NCI-H1694 treated with DMSO at 0.1 percent for 48 hours (cell line): ENCODE results near the gene ADRA2B.

Experiments used
- DNase-seq: peaks from one replicate; lab custom pipeline; 2025; lab: John Stamatoyannopoulos, UW

The ADRA2B gene

DNA sequence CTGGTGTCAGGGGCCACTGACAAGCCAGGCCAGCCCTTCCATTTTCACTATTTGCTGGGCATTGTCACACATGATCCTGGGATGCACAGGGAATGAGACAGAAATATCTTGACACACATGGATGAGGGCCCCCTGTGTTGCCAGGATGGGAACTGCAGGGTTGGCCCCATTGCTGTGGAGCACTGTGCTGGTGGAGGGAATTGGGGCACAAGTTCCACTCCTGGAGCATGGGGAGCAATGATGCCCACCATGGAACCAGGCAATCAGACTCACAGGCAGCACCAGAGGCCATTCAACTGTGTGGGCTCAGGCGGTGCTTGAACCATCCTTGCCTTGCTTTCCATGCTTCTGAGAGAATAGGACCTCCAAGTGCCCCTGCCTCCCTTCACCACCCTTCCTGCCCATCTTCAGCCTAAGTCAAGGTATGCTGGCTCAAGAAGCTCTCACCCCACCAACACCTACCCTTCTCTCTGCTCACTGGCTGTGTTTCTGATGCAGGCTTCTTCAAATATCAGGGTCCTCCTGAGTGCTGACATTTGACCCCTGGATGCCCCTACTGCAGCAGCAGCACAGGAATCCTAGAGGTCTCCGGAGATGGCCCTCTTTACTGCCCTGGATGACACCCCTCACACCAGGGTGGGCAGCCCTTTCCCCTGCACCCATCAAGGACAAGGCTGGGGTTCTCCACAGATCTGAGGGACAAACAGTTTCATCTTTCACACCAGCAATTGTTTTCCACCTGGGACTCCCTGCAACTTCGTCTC is 11.0 kb downstream of the ADRA2B start:
- DNase-seq = no peak

DNA sequence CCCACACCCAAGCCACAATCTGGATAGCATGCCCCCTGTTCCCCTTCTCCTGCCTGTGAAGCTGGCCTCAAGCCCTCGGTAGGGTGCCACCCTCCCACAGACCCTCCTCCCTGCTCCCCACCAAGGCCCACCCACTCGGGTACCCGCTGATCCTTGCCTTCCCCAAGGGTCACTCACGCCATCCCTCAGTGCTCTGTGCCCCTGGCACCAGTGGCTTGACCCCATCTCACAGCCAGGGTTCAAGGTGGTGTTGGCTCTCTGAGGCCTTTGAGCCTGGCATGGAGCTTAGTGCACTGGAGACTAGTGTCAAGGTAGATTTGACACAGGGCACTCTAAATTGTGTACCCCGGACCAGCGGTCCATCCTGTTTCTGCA is 11.9 kb downstream of the ADRA2B start:
- no peak for DNase-seq

DNA sequence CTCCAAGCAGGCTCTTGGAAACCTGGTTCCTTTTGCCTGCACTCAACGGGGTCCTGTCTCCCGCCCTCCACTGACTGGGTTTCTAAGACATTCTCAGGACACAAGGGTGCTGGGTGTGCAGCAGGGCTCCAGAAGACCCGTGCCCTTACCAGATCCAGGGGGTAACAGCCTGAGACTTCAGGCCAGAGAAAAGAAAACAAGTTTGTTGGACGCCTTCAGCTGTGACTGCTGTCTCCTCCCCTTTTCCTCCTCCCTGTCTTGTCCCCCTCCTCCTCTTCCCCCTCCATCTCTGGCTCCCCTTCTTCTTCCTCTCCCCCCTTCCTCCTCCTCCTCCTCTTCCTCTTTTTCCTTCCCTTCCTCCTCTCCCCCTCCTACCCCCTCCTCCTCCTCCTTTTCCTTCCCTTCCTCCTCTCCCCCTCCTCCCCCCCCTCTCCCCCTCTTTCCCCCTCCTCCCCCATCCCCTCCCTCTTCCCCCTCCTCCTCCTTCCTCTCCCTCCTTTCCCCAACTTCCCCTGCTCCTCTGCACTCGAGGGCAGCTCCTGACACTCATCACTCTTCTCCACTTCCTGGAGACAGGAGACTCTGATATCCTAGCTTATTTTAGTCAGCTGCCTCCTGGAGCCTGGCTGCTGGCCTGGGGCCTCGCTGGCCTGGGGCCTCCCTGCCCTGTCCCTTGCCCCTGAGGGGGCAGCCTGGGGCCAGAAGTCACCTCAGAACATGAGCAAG is 12.4 kb downstream of the ADRA2B start:
- no peak for DNase-seq

DNA sequence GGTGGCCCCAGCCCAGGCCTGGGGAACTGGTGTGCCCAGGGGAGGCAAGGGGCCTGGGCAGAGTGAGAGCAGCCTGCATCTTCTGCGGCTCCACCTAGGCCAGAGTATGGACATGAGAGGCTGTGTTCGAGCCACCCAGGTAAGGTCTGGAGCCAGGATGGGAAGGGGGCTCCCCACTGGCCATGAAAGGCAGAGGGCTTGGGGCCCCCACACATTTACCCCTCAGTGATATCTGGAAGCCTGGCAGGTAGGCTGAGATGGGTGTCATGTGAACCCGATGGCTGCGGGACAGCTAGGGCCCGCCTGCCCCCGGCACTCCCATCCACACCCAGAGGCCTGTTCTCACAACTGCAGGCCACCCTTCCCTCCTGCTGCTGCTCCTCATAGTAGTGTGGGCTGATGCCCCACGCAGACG is 13.2 kb downstream of the ADRA2B start:
- no peak for DNase-seq

DNA sequence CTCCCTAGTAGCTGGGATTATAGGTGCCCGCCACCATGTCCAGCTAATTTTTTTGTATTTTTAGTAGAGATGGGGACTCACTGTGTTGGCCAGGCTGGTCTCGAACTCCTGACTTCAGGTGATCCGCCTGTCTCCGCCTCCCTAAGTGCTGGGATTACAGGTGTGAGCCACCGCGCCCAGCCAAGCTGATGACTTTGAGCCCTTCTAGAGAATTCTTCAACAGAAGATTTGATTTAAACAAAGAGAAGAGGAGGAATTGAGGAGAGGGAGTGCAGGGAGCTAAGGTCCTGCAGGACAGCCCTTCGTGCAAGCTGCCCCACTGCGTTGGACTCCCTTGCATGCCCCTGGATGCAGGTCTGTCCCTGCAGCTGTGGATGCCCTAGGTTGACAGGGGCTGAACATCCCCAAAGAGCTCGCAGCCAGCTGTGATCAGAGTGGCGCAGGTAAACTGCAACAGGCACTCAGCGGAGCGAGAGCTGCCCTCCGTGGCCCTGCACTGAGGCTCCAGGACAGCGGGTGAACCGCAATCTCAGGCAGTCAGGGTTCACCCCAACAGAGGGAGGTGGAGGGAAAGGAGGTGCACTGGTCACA is 13.7 kb downstream of the ADRA2B start:
- DNase-seq = no peak

DNA sequence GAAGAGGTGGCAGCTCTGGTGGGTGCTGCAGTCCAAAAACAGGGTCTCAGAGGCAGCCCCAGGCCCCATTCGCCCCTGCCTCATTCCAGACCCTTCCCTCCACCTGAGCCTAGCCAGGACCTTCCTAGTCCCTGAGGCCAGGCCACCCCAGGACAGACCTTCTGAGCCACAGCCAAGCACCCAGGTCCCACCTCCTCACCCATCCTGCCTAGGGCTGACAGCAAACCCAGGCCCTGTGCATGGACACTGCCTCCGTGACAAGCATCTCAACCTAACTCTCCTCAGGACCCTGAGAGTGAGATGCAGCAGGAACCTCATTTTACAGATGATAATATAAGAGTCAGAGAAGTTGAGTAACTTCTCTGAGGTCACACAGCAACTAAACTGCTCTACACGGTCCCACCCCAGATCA is 15.5 kb downstream of the ADRA2B start:
- no peak for DNase-seq

DNA sequence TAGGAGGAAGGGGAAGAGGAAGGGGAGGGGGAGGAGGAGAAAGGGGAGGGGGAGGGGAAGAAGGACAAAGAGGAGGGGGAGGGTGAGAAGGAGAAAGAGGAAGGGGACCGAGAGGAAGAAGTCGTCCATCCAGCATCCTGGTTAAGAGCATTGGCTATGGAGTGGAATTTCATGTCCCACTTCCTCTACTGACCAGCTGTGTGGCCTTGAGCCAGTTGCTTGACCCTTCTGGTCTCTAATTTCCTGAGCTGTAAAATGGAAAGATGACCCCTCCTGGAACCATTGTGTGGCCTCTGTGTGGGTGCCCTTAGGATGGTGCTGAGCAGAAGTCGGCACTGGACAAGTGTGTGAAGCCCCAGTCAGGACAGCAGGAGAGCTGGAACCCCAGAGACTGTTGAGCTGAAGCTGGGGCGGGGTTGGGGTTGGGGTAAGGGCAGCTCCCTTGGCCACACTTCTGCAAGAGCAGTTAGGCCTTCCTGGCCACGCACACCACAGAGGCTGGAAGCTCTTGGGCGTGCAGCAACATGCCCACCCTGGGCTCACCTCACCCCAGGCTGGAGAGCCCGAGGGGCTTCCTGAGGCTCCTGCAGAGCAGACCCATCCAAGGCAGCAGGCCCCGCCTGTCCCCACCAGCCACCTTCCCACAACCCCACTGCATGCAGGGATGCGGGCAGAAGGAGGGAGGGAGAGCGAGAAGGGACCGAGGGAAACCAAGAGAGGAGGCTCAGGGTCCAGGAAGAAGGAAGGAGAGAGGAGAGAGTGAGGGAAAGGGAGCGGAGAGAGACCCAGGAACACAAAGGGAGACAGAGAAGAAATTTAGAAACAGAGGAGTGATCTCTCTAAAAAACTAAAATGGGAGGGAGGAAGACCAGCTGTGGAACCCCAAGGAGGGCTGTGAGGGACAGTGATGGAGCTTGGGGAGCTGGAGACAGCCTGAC is 16.2 kb downstream of the ADRA2B start:
- no peak for DNase-seq

DNA sequence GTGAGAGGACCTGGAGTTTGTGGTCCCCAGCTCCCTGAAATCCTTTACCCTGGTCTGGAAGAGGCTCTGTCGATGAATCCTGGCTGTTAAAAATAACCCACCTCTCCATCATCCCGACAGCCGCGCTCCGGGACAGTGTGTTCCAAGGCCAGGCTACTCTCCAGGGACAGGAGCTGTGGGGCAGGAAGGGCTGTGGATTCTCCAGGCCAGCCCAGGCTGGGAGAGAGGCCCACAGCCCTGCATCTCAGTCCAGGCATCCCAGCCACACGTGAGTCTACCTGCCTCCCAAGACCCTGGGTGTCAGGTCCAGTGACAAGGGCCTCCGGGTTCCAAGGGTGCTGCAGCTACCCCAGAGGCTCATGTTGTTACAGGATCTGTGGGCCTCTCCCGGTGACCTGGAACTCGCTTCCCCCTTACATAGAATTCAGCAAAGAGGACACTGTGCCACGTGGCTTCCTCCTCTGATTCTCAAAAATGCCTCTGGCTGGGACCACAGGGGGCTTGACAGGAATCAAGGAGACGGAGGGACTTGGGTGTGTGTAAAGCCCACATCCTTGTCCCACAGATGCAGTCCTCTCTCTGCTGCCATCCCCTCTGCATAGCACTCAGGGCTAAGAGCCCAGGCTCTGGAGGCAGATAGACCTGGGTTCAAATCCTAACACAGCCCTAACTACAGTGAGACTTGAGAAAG is 17.3 kb downstream of the ADRA2B start:
- DNase-seq = no peak

DNA sequence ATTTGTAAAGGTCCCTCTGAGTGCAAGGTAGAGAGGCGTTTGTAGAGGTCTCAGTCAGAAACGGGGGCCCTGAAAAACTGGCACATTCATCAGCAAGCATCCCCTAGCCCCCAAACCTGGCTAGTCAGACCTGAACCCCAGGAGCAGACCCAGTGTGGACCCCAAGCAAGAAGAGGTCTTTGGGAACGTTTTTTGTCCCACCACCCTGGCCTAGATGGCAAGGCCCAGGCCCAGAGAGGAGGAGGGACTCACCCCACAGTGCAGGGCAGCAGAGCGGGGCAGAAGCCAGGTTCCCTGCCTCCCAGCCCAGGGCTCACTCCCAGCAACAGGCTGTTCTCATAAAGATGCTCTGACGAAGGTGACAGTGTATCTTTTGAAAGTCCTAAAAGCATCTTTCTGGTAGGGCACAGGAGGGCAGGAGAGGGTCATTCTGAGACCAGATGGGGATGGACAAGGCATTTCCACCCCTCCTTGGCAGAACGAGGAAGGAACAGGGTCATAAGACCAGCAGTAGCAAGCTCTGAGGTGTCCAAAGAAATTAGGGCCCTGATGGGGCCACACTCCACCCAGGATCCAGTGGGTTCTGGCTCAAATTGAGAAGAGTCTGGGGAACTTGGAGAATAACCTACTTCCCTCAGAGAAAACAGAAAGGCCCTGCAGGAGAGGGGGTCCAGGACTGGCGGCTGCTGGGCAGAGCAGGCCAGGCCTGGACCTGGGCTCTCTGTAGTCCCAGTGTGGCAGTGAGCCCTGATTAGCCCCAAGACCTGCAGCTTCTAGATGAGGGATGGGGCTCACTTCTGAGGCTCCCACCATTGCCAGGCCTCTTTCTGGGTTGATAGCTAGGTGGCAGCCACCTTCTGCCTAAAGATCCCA is 18.2 kb downstream of the ADRA2B start:
- no peak for DNase-seq

DNA sequence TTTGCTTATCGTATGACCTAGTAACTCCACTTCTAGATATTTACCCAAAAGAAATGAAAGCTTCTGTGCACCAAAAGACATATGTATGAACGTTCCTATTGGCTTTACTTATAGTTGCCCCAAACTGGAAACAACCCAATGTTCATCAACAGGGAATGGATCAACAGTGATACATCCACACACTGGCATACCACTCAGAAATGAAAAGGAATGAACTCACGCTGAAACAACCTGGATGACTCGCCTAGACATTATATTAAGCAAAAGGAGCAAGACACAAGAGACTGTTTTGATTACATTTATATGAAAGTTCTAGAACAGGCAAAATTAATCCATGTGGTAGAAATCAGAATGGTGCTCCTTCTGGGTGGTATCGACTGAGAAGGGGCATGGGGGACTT is 18.9 kb downstream of the ADRA2B start:
- DNase-seq = no peak

DNA sequence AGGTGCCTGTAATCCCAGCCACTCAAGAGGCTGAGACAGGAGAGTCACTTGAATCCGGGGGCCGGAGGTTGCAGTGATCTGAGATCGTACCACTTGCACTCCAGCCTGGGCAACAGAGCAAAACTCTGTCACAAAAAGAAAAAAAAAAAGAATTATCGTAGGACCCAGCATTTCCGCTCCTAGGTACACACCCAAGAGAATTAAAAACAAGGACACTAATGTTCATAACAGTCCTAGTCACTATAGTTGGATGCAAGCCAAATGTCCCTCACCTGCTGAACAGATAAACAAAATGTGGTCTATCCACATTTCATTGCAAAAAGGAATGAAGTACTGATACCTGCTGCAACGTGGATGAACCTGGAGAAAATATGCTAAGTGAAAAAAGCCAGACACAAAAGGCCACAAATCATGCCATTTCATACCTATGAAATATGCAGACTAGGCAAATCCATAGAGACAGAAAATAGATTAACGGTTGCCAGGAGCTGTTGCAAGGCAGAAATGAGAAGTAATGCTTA is 21.2 kb downstream of the ADRA2B start:
- no peak for DNase-seq

DNA sequence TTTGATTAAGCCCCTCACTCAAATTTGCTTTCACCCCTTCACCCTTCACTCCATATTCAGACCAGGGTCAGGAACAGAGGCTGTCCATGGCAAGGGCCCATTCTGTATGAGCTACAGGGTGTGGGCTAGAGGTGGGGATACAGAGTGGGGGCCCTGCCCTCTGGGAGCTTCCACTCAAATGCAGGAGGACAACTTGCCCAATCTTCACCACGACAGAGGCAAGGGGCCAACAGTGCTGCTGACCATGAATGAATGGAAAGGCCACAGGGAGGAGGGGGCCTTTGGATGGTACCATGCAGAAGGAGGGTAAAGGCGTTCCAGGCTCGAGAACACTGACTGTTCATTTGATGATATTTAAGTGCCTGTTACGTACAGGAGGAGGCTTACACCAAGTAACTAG is 22.8 kb downstream of the ADRA2B start:
- DNase-seq = no peak

DNA sequence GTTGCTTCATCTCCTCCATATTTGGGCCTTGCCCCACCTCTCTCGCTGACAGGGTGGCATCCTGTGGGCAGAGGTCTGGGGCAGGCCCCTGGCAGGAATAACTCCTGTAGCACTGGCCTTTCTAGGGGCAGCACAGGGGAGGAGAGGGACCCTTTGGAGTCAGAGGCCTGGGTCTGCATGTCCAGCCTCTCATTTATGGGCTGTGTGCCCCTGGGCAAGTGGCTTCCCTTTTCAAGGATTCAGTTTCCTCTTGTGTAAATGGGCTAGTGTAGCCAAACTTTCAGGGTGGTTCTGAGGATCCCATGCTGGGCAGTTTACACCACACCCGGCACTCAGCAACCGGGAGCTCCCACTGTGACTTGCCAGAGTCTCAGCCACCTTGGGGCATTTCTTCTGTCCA is 23.4 kb downstream of the ADRA2B start:
- no peak for DNase-seq

DNA sequence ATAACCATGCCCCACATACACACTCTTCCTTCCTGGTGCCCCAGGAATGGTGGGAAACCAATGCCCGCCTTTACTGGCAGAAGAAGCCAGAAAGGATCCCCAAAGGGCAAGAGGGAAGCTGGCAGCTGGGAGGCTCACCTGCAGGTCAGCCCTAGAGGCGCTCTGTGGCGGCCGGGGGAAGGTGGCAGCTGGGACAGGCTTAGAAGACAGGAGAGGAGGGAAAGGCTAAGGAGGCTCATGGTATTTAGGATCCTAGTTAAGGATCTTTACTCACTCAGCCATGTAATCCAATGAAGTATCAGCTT is 23.8 kb downstream of the ADRA2B start:
- no peak for DNase-seq

DNA sequence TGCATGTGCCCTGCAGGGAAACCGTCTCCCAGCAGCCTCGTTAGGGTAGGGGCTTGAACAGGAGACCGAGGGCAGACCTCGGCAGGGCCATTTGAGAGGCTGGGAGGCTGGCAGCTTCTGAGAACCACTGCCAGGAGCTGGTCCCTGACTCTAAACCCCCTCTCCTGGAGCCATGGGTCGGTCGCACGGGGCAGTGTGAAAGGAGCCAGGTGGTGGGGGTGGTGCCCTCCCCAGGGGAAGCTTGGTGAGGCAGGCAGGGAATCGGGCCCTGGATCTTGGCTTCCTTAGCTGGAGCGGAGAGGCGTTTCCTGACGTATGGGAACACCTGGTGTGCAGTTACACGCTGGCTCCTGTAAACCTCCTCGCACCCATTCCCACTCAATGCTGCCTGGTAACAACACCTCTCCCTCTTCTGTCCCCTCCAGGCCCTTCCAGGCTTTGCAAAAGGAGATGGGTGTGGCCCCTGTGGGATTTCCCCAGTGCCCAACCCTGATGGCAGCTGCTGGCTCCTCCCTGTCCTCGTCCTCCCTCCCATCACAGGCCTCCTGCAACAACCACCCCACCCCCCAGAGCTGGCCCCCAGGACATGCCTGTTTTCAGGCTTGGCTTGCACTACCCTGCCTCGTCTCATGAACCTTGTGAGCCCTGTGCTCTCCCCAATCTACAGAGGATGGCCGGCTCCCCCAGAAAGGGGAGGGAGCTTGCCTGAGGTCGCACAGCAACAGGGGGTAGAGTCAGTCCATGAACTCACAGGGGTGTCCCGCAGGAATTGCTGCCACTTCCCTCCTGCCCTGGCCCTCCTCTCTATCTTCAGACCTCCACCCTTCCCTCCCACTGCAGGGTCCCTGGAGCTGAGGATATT is 24.4 kb downstream of the ADRA2B start:
- DNase-seq = no peak

DNA sequence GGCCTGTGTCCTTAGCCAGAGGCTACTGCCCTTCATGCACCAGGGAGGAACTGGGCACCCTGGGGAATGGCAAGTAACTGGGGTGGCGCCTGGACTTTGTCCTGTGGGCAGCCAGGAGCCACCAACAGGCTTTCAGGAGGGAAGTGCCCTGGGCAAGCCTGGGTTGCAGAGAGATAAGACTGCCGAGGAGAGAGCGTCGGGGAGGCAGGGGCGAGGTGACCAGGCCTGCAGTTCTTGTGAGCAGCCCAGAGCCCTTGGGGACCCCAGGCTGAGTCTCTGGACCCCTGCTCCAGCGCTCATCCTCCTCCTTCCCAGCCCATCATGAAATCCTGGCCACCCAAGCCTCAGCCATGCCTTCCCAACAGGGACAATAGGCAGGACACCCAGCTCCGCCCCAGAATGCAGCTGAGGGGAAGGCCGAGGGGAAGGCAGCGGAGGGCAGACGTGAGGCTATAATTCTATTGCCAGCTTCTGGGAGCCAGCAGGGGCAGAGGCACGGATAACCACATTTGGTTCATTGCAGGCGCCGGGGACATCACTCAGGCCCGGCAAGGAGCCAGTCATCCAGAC is 25.1 kb downstream of the ADRA2B start:
- DNase-seq = no peak

DNA sequence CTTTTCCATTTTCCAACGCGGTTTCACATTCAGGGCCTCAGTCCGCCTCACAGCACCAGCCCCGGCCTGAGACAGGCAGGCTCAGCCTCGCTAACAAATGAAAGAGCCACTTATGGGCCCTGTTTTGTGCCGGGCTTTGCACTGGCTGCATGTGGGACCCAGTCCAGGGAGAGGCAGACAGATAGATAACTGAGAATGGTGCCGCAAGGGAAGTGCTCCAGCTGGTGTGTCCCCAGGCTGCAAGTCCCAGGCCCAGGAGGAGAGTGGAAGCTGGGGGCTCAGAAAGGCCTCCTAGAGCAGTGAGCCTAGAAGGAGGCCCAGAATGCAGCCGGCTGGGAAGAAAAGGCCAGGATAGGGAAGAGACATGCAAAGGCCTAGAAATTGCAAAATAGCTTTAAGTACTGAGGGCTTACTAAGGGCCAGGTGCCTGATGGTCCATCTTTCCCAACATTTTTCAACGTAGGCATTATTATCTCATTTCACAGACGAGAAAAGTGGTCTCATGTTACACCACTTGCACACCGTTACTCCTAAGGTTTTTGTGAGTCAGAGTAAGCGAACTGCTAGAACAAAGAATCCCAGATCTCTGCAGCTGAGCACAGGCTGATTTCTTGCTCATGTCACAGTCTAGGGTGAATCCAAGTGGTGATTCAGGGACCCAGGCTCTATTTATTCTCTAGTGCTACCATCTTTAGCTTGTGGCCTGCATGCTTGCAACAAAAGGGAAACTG is 26.0 kb downstream of the ADRA2B start:
- no peak for DNase-seq

DNA sequence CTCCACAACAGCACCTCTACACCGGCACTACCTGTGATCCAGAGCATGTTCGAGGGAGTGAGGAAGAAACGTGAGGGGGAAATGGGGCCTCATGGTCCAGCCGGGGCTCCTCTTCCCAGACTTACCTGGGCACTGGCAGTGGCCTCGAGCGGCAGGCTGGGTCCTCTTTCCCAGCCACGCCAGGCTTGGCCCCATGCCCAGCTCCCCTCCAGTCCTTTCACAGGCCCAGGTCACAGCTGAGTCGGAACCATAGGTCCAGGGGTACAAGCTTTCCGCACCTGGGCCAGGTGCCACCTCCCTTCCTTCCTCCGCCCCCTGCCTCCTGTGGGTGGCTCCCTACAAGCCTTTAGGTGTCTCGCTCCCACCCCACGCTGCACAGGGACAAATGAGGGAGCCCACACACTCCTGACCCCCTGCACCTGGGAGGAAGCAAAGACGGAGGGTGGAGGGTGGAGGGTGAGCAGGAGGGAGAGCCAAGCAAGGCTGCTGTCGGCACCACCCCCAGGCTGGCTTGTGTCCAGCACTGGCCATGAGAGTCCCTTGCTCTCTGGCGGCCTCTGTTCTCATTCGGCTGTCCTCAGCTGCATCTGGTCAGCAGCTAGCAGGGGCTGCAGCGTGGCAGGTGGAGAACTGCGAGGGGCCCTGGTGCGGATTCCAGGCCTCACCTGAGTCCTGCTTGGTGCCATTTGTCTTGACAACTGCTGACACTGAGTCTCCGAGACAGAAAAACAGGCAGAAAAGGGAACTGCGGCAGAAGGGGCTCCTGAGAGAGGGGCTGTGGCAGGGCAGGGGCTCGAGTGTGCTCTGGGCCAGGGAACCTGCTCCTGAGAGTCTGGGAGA is 26.8 kb downstream of the ADRA2B start:
- no peak for DNase-seq
